ENCODE measurements around the gene CFAP20DC. TPM values are rescaled to one million over a fixed set of nuclear protein-coding genes. Genes with fewer than 3 reads are reported as not detected.

CFAP20DC gene
- total and polyA plus RNA-seq, 2 of the 8 experiments (the other 6 are each of a cell fraction or from before 2014, with no cell fraction given) = 2.2 to 2.8 TPM

GRCh38 chr3:58743296-58743695, 306.5 kb downstream of the CFAP20DC start (continued):
- TF ChIP-seq, protein P1, sequence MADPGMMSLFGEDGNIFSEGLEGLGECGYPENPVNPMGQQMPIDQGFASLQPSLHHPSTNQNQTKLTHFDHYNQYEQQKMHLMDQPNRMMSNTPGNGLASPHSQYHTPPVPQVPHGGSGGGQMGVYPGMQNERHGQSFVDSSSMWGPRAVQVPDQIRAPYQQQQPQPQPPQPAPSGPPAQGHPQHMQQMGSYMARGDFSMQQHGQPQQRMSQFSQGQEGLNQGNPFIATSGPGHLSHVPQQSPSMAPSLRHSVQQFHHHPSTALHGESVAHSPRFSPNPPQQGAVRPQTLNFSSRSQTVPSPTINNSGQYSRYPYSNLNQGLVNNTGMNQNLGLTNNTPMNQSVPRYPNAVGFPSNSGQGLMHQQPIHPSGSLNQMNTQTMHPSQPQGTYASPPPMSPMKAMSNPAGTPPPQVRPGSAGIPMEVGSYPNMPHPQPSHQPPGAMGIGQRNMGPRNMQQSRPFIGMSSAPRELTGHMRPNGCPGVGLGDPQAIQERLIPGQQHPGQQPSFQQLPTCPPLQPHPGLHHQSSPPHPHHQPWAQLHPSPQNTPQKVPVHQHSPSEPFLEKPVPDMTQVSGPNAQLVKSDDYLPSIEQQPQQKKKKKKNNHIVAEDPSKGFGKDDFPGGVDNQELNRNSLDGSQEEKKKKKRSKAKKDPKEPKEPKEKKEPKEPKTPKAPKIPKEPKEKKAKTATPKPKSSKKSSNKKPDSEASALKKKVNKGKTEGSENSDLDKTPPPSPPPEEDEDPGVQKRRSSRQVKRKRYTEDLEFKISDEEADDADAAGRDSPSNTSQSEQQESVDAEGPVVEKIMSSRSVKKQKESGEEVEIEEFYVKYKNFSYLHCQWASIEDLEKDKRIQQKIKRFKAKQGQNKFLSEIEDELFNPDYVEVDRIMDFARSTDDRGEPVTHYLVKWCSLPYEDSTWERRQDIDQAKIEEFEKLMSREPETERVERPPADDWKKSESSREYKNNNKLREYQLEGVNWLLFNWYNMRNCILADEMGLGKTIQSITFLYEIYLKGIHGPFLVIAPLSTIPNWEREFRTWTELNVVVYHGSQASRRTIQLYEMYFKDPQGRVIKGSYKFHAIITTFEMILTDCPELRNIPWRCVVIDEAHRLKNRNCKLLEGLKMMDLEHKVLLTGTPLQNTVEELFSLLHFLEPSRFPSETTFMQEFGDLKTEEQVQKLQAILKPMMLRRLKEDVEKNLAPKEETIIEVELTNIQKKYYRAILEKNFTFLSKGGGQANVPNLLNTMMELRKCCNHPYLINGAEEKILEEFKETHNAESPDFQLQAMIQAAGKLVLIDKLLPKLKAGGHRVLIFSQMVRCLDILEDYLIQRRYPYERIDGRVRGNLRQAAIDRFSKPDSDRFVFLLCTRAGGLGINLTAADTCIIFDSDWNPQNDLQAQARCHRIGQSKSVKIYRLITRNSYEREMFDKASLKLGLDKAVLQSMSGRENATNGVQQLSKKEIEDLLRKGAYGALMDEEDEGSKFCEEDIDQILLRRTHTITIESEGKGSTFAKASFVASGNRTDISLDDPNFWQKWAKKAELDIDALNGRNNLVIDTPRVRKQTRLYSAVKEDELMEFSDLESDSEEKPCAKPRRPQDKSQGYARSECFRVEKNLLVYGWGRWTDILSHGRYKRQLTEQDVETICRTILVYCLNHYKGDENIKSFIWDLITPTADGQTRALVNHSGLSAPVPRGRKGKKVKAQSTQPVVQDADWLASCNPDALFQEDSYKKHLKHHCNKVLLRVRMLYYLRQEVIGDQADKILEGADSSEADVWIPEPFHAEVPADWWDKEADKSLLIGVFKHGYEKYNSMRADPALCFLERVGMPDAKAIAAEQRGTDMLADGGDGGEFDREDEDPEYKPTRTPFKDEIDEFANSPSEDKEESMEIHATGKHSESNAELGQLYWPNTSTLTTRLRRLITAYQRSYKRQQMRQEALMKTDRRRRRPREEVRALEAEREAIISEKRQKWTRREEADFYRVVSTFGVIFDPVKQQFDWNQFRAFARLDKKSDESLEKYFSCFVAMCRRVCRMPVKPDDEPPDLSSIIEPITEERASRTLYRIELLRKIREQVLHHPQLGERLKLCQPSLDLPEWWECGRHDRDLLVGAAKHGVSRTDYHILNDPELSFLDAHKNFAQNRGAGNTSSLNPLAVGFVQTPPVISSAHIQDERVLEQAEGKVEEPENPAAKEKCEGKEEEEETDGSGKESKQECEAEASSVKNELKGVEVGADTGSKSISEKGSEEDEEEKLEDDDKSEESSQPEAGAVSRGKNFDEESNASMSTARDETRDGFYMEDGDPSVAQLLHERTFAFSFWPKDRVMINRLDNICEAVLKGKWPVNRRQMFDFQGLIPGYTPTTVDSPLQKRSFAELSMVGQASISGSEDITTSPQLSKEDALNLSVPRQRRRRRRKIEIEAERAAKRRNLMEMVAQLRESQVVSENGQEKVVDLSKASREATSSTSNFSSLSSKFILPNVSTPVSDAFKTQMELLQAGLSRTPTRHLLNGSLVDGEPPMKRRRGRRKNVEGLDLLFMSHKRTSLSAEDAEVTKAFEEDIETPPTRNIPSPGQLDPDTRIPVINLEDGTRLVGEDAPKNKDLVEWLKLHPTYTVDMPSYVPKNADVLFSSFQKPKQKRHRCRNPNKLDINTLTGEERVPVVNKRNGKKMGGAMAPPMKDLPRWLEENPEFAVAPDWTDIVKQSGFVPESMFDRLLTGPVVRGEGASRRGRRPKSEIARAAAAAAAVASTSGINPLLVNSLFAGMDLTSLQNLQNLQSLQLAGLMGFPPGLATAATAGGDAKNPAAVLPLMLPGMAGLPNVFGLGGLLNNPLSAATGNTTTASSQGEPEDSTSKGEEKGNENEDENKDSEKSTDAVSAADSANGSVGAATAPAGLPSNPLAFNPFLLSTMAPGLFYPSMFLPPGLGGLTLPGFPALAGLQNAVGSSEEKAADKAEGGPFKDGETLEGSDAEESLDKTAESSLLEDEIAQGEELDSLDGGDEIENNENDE (IDR thresholded peaks at IDR 0.05; ENCODE audit: insufficient replicate concordance, low read length) = no peak
- no peak for TF ChIP-seq SIX5 (IDR thresholded peaks at IDR 0.05; ENCODE audit: low read depth, low read length)
- no peak for TF ChIP-seq SRF (IDR thresholded peaks at IDR 0.05; ENCODE audit: low read depth, low read length)
- no peak for TF ChIP-seq TAF7 (optimal IDR thresholded peaks at IDR 0.05; ENCODE audit: borderline replicate concordance, low read depth, low read length)
- no peak for TF ChIP-seq RFX5 (IDR thresholded peaks at IDR 0.05; ENCODE audit: borderline replicate concordance, low read depth, low read length)
- TF ChIP-seq, protein P2, sequence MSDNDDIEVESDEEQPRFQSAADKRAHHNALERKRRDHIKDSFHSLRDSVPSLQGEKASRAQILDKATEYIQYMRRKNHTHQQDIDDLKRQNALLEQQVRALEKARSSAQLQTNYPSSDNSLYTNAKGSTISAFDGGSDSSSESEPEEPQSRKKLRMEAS (IDR thresholded peaks at IDR 0.05) = no peak
- TF ChIP-seq TAF1 (IDR thresholded peaks at IDR 0.05; ENCODE audit: low read depth, low read length) = no peak
- TF ChIP-seq CTBP2 (IDR thresholded peaks at IDR 0.05; ENCODE audit: borderline replicate concordance, insufficient read depth, insufficient read length, low read length) = no peak
- TF ChIP-seq EGR1 (IDR thresholded peaks at IDR 0.05; ENCODE audit: borderline replicate concordance, low read depth, low read length) = no peak
- TF ChIP-seq JUND (IDR thresholded peaks at IDR 0.05; ENCODE audit: low read length) = no peak
- TF ChIP-seq SP4 (IDR thresholded peaks at IDR 0.05; ENCODE audit: low read length) = no peak
- no peak for TF ChIP-seq HDAC6 (IDR thresholded peaks at IDR 0.05; ENCODE audit: low read depth, low read length)
- no peak for TF ChIP-seq SIRT6 (IDR thresholded peaks at IDR 0.05; ENCODE audit: low read length)

Measured in H1 (cell line).